Neuronal stem cell (in vitro differentiated cells): ENCODE measurements around the gene ARFGEF2.

Experiments used
- DNase-seq: peaks from one replicate; pipeline ENCODE4 v3.0.0-alpha.2; 2013; ENCODE audit warnings: low spot score
- H2AFZ ChIP-seq: one replicate; pipeline ENCODE4 v1.6.1; 2013; ENCODE audit warnings: mild to moderate bottlenecking, low read length, inconsistent platforms
- H2AK5ac ChIP-seq: 2 replicates; pipeline ENCODE4 v1.6.1; 2013; ENCODE audit warnings: low read depth, mild to moderate bottlenecking, inconsistent platforms, low read length, moderate library complexity, mixed read lengths
- H2BK120ac ChIP-seq: 2 replicates; pipeline ENCODE4 v1.6.1; 2013; ENCODE audit warnings: low read depth, mild to moderate bottlenecking, inconsistent platforms, low read length, moderate library complexity, mixed read lengths
- H2BK12ac ChIP-seq: one replicate; pipeline ENCODE4 v1.6.1; 2013; ENCODE audit warnings: low read length, inconsistent platforms
- H2BK15ac ChIP-seq: 2 replicates; pipeline ENCODE4 v1.6.1; 2013; ENCODE audit warnings: mild to moderate bottlenecking, low read length, inconsistent platforms, mixed read lengths
- H2BK5ac ChIP-seq: one replicate; pipeline ENCODE4 v1.6.1; 2013; ENCODE audit warnings: inconsistent platforms, mild to moderate bottlenecking, low read length, moderate library complexity
- H3K14ac ChIP-seq: one replicate; pipeline ENCODE4 v1.6.1; 2013; ENCODE audit warnings: low read length, inconsistent platforms
- H3K18ac ChIP-seq: 2 replicates; pipeline ENCODE4 v1.6.1; 2013; ENCODE audit warnings: low read length, inconsistent platforms
- H3K23ac ChIP-seq: 2 replicates; pipeline ENCODE4 v1.6.1; 2013; ENCODE audit warnings: low read depth, mild to moderate bottlenecking, mixed read lengths, low read length, inconsistent platforms; ENCODE audit not compliant: poor library complexity
- H3K27ac ChIP-seq: replicated peaks from 3 replicates; pipeline ENCODE4 v1.5.1; 2013; ENCODE audit warnings: low read length, inconsistent platforms
- H3K27me3 ChIP-seq, 3 experiments: 2 replicates each; pipeline ENCODE4 v1.6.1; 2013; ENCODE audit warnings: low read length in 3 of 3, mild to moderate bottlenecking in 2 of 3, inconsistent platforms in 1 of 3, low read depth in 1 of 3, mixed read lengths in 1 of 3, moderate library complexity in 1 of 3; ENCODE audit not compliant: control insufficient read depth in 3 of 3, insufficient read depth in 3 of 3
- H3K36me3 ChIP-seq, 2 donors: replicated peaks in 1 of 2; 2 replicates each; pipeline ENCODE4 v1.6.1; 2013; ENCODE audit warnings: low read length in 2 of 2; ENCODE audit not compliant: control insufficient read depth in 2 of 2, insufficient read depth in 2 of 2
- H3K4ac ChIP-seq: 2 replicates; pipeline ENCODE4 v1.6.1; 2013; ENCODE audit warnings: inconsistent platforms, mild to moderate bottlenecking, low read length, moderate library complexity
- H3K4me1 ChIP-seq, 2 donors: 1 replicate in 1 of 2; 2 replicates in 1 of 2; pipeline ENCODE4 v1.6.1; 2013; ENCODE audit warnings: low read length in 2 of 2, low read depth in 1 of 2; ENCODE audit not compliant: control insufficient read depth in 2 of 2, insufficient read depth in 1 of 2
- H3K4me2 ChIP-seq: one replicate; pipeline ENCODE4 v1.6.1; 2013; ENCODE audit warnings: mild to moderate bottlenecking, low read length, inconsistent platforms; ENCODE audit not compliant: insufficient read depth, poor library complexity, severe bottlenecking
- H3K4me3 ChIP-seq, 2 donors: 2 replicates each; pipeline ENCODE4 v1.5.1; 2013; ENCODE audit warnings: low read length in 2 of 2, mild to moderate bottlenecking in 2 of 2, inconsistent platforms in 1 of 2, moderate library complexity in 1 of 2
- H3K79me1 ChIP-seq: one replicate; pipeline ENCODE4 v1.6.1; 2013; ENCODE audit warnings: low read depth, mild to moderate bottlenecking, inconsistent platforms, low read length, moderate library complexity
- H3K9ac ChIP-seq: one replicate; pipeline ENCODE4 v1.6.1; 2013; ENCODE audit warnings: mild to moderate bottlenecking, low read depth, low read length, inconsistent platforms; ENCODE audit not compliant: poor library complexity
- H3K9me3 ChIP-seq, 2 donors: replicated peaks in 1 of 2; 2 replicates each; pipeline versions ENCODE3 to v1.6.1; 2013; ENCODE audit warnings: low read length in 2 of 2, mild to moderate bottlenecking in 2 of 2, inconsistent platforms in 1 of 2, low read depth in 1 of 2, mixed read lengths in 1 of 2, moderate library complexity in 1 of 2; ENCODE audit not compliant: control insufficient read depth in 2 of 2, insufficient read depth in 1 of 2
- H4K8ac ChIP-seq: one replicate; pipeline ENCODE4 v1.6.1; 2013; ENCODE audit warnings: low read depth, mild to moderate bottlenecking, inconsistent platforms, low read length, moderate library complexity
- H4K91ac ChIP-seq: one replicate; pipeline ENCODE4 v1.6.1; 2013; ENCODE audit warnings: low read length, low read depth, mild to moderate bottlenecking, inconsistent platforms; ENCODE audit not compliant: poor library complexity
- WGBS, 2 donors: extraction: QIAGEN DNeasy Blood & Tissue Kit; methylation state at CpG; one replicate each; pipeline ENCODE4 v1.1.7; 2013; ENCODE audit warnings: missing lambda C conversion rate in 2 of 2, mixed read lengths in 1 of 2; ENCODE audit not compliant: insufficient read length in 2 of 2, insufficient replicate concordance in 1 of 2; ENCODE audit errors: extremely low coverage in 2 of 2; 5-methylcytosine and 5-hydroxymethylcytosine counted together

The ARFGEF2 gene

DNA sequence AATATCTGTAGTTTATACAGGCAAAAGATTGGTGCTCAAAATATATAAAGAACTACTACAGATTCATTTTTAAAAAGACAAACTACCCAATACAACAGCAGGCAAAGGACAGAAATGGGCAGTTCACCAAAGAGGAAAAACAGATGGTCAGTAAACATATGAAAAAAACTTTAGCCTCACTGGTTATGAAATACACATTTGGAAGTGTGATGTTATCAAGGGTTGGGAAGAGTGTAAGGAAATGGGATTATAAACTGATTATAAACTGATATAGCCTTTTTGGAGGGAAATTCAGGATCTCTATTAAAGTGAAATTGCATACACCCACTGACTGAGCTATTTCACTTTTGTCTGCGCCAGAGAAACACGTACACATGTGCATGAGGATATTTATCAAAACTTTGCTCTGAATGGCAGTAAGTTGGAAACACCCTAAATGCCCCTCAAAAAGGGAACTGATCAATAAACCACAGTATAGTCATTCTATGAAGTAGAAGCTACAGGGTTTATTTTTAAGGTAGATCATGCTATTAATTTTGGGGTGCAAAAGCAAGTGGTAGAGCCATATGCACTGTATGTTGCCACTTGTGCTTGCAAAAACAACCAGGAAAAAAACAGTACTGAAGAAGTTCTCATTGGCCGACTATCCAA, 32.2 kb upstream of the ARFGEF2 start:
- H3K79me1 ChIP-seq = no peaks in the 10 kb centered on the region
- no peak overlapping the region for H2AFZ ChIP-seq
- no peak overlapping the region for H2BK120ac ChIP-seq
- no peaks in the 10 kb centered on the region for H3K36me3 ChIP-seq
- no peak overlapping the region for H3K4ac ChIP-seq
- no peak overlapping the region for H2BK5ac ChIP-seq
- peaks cover 0 to 9% (median 0%) of the 10 kb centered on the region in 3 experiments for H3K27me3 ChIP-seq
- H4K8ac ChIP-seq = no peak overlapping the region
- H3K27ac ChIP-seq = no peak overlapping the region
- no peak overlapping the region for H2BK12ac ChIP-seq
- no peak overlapping the region for H3K4me2 ChIP-seq
- no peaks in the 10 kb centered on the region for H3K4me1 ChIP-seq
- H4K91ac ChIP-seq = no peak overlapping the region
- H2AK5ac ChIP-seq = no peak overlapping the region
- no peak overlapping the region for H3K23ac ChIP-seq
- H2BK15ac ChIP-seq = no peak overlapping the region
- H3K18ac ChIP-seq = no peak overlapping the region
- no peak overlapping the region for H3K9ac ChIP-seq
- H3K4me3 ChIP-seq = no peak overlapping the region
- no peaks in the 10 kb centered on the region for H3K9me3 ChIP-seq
- no peak for DNase-seq
- no peak overlapping the region for H3K14ac ChIP-seq
- WGBS, 2 donors = no CpG with 5 or more reads among the region's 3 CpGs

DNA sequence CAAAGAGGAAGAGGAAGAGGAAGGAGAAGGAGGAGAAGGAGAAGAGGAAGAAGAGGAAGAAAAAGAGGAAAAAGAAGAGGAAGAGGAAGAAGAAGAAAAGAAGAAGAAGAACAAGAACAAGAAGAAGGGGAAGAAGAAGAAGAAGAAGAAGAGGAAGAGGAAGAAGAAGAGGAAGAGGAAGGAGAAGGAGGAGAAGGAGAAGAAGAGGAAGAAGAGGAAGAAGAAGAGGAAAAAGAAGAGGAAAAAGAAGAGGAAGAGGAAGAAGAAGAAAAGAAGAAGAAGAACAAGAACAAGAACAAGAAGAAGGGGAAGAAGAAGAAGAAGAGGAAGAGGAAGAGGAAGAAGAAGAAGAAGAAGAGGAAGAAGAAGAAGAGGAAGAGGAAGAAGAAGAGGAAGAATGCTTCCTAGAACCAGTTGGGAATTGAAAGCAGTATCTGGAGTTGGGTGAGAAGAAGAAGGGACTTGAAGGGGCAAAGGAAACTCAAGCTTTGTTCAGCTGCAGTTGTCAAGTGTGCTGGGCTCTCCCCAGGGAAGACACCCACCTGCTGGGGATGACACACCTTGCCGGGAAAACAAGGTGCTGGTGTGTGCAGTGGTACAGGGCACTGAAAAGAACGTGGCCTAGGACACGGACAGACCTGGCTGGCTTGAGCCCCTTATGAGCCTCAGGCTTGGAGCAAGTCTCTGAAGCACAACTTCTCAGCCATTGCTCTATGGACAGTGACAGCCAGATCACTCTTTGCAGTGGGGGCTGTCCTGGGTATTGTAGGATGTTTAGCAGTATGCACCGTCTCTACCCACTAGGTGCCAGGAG, 30.1 kb upstream of the ARFGEF2 start:
- no peak overlapping the region for H2AK5ac ChIP-seq
- no peaks in the 10 kb centered on the region for H3K4me1 ChIP-seq
- no peak overlapping the region for H2BK120ac ChIP-seq
- H3K23ac ChIP-seq = no peak overlapping the region
- no peak for DNase-seq
- peaks cover 0 to 9% (median 0%) of the 10 kb centered on the region in 3 experiments for H3K27me3 ChIP-seq
- no peaks in the 10 kb centered on the region for H3K79me1 ChIP-seq
- H3K4me3 ChIP-seq = no peak overlapping the region
- H3K9me3 ChIP-seq = no peaks in the 10 kb centered on the region
- H4K8ac ChIP-seq = no peak overlapping the region
- H2BK5ac ChIP-seq = no peak overlapping the region
- H2BK12ac ChIP-seq = no peak overlapping the region
- H3K4ac ChIP-seq = no peak overlapping the region
- no peak overlapping the region for H3K18ac ChIP-seq
- no peak overlapping the region for H2AFZ ChIP-seq
- H3K9ac ChIP-seq = no peak overlapping the region
- no peak overlapping the region for H3K4me2 ChIP-seq
- H3K27ac ChIP-seq = no peak overlapping the region
- no peak overlapping the region for H2BK15ac ChIP-seq
- no CpG with 5 or more reads among the region's 4 CpGs for WGBS, 2 donors
- no peak overlapping the region for H3K14ac ChIP-seq
- H4K91ac ChIP-seq = no peak overlapping the region
- no peaks in the 10 kb centered on the region for H3K36me3 ChIP-seq

DNA sequence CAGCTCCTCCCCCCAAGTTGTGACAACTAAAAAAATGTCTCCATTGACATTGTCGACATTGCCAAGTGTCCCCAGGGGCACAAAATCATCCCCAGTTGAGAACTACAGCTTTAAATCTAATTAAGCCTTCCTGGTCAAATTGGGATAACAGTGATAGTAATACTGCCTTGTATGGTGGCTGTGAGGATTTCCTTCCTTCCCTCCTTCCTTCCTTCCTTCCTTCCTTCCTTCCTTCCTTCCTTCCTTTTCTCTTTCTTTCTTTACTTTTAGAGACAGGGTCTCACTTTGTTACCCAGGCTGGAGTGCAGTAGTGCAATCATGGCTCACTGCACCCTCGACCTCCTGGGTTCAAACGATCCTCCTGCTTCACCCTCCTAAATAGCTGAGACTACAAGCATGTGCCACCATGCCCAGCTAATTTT, 29.5 kb upstream of the ARFGEF2 start:
- H3K36me3 ChIP-seq = no peaks in the 10 kb centered on the region
- no peak overlapping the region for H2BK12ac ChIP-seq
- no peak overlapping the region for H3K18ac ChIP-seq
- peaks cover 0 to 9% (median 0%) of the 10 kb centered on the region in 3 experiments for H3K27me3 ChIP-seq
- no peaks in the 10 kb centered on the region for H3K79me1 ChIP-seq
- no peak overlapping the region for H3K4me2 ChIP-seq
- no CpG with 5 or more reads among the region's 3 CpGs for WGBS, 2 donors
- no peak overlapping the region for H4K8ac ChIP-seq
- H3K9me3 ChIP-seq = no peaks in the 10 kb centered on the region
- no peak overlapping the region for H2AFZ ChIP-seq
- no peak overlapping the region for H2AK5ac ChIP-seq
- no peak overlapping the region for H2BK5ac ChIP-seq
- H3K4me3 ChIP-seq = no peak overlapping the region
- H3K9ac ChIP-seq = no peak overlapping the region
- no peak overlapping the region for H4K91ac ChIP-seq
- no peak overlapping the region for H2BK15ac ChIP-seq
- no peak overlapping the region for H3K27ac ChIP-seq
- no peaks in the 10 kb centered on the region for H3K4me1 ChIP-seq
- no peak overlapping the region for H3K23ac ChIP-seq
- H3K4ac ChIP-seq = no peak overlapping the region
- H2BK120ac ChIP-seq = no peak overlapping the region
- H3K14ac ChIP-seq = no peak overlapping the region
- no peak for DNase-seq

DNA sequence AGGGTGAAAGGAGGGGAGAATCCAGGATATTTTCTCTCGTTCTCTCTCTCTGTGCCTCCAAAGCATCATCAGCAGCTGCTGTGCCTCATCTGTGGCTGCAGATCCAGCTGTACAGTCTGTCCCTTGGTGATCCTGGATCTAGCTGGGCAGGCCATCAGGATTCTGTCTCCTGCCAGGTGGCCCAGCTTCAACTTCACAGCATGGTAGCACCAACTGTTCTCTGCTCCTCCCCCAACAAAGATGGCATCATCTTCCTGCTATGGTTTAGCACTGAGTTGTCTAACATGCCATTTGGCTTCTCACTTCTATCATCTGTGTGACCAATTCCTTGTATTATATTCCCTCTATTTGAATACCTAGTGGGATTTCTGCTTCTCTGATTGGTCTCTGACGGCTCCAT, 28.6 kb upstream of the ARFGEF2 start:
- Histone ChIP-seq H3K9ac (no peak overlapping the region), H3K4me1 (no peaks in the 10 kb centered on the region), H3K27me3 (peaks cover 0 to 9% (median 0%) of the 10 kb centered on the region in 3 experiments), H2AK5ac (no peak overlapping the region), H3K4me3 (no peak overlapping the region), H3K4ac (no peak overlapping the region), H3K79me1 (no peaks in the 10 kb centered on the region), H3K4me2 (no peak overlapping the region), H3K18ac (no peak overlapping the region), H4K91ac (no peak overlapping the region), H3K14ac (no peak overlapping the region), H4K8ac (no peak overlapping the region), H3K23ac (no peak overlapping the region), H3K36me3 (no peaks in the 10 kb centered on the region), H2BK5ac (no peak overlapping the region), H2AFZ (no peak overlapping the region), H3K27ac (no peak overlapping the region), H3K9me3 (no peaks in the 10 kb centered on the region), H2BK120ac (no peak overlapping the region), H2BK15ac (no peak overlapping the region), H2BK12ac (no peak overlapping the region)
- WGBS, 2 donors = no CpG with 5 or more reads among the region's 2 CpGs
- DNase-seq = no peak
